NCI-H1436 (cell line): ENCODE data around the gene PTCH1.

Experiments used
- DNase-seq: peaks from one replicate; lab custom pipeline; 2025; lab: John Stamatoyannopoulos, UW

PTCH1 gene

DNA sequence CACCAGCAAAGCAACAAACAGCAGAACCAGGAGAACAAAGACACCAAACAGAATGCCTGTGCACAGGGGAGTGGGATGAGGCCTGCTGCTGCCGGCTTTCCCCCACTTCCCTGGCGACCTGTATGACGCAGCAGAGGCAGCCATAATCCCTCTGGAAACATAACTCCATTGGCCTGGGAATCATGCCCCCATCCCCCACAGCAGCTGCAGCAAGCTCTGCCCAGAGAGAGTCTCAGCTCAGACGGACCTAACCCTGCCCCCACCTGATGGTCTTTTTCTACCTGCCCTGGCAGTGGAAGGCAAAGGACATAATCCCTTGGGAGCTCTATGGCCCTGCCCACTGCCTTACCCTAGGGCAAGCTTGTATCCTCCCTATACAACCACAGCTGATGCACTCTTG, 117.5 kb downstream of the PTCH1 start:
- peak; percentile 0 for DNase-seq
